HG02623 (cell line): ENCODE measurements around the gene SORBS2.
"Not testable (repeated sequence)": the region's sequence is repeated elsewhere in the genome, so short reads cannot be mapped to it uniquely, and the experiment has no call there.

Source experiments
- ATAC-seq: cut with Tn5 transposase; IDR thresholded peaks from one replicate; pipeline ENCODE4 v1.9.1; 2021; ENCODE audit warnings: moderate library complexity; ENCODE audit not compliant: unreplicated experiment

Gene SORBS2

DNA sequence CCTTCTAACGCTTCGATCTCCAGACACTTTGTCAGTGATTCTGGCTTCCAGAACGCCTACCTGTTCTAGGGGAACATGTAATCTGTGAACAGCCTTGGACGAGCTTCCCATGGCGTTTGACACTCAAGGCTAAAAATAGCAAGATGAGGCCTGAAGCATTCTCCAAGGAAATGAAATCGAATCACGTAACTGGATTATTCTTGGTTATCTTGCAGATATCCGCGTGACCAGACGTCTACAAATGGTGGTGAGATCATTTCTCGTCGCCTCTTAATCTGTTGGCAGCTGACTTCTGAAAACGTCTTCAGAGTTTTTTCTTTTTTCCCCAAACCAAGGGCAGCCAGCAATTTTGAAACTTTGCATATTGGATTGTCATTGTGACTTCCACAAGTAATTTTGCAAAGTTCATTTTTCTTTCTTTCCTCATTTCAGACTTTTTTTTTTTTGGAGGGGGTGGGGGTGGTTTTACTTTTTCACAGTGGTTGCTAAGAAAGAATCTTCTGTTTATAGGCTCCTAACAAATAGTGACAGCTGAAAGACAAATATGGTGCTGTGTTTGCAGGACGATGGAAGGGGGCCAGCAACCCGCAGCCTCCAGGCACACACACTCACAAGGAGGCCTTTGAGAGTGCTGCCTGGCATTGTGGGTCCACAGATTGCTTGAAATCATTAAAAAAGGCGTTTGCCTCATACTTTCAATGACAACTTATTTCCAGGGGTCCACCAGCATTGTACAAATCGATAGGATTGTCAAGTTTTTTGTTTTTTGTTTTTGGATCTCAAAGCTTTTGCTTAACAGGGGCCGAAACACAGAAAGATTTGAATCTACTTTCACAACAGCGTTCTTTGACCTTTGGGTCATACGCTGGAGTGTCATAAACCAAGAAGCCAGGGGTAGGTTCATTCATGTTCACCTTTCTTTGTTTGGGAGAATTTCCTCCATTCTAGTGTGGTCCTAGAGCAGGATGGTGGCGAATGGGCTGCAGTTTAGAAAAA is 244.3 kb downstream of the SORBS2 start:
- no peak for ATAC-seq

DNA sequence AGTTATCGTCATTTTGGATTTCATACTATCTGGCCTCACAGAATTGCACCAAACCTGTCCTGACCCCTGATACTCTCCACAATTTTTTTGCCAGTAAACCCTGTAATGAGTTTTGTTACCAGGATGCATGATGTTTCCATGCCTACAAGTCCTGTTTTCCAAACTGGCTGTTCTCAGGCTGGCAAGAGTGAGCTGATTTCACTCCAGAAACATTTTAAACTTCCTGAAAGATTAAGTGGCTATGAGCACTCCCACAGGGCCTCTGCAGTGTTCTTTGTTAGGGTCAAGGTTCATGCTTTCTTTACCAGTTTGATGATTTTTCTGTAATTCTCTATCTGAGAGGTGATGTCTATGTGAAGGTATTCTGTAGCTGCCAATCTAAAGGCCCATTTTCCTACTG is 245.0 kb downstream of the SORBS2 start:
- no peak for ATAC-seq

DNA sequence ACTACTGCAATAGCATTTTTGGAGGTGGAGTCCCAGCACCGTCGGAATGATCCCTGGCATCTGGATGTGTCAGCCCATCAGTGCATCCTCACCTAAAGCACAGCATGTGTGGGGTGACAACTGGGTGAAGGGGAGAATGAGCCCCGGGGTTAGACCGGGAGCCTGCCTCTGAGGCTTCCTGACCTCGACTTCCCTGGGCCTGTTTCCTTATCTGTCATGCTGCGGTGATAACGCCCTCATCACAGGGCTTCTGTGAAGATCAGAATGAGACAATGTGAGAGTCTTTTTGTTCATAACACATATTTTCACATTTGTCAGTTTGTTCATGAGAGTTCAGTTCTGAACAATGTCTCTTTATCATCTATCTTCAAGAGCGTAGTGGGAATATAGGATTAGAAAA is 245.6 kb downstream of the SORBS2 start:
- no peak for ATAC-seq

DNA sequence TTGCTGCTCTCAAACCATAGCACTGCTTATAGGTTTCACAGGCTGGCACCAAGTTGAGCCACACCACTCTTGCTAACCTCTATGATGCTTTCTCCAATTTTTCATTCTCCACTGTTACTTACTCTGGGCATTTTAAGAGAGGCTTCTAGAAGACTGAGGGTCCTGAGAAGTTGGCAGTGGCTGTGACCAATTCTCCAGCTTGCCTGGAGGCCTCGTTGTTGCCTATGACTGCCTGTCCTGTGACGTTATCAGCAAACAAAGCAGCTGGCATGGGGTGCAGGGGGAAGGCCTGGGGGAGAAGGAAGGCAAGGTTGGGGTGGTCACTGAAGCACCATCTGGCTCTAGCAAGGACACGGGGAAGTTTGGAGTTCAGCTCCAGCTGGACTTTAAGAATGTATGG is 246.3 kb downstream of the SORBS2 start:
- no peak for ATAC-seq

DNA sequence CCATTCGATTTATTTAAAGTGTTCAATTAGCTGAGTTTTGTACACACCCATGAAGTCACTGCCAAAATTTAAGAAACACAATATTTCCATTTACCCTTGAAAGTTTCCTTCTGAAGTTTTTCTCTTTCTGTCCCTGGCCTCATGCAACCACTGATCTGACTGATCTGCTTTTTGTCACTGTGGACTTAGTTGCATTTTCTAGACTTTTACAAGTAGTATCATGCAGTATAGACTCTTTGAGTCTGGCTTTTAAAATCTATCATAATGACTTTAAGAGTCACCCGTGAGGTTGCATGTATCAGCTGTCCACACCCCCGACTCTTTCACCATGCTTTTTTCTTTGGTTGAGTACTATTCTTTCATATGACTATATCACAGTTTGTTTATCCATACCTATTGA is 247.6 kb downstream of the SORBS2 start:
- ATAC-seq: no peak

DNA sequence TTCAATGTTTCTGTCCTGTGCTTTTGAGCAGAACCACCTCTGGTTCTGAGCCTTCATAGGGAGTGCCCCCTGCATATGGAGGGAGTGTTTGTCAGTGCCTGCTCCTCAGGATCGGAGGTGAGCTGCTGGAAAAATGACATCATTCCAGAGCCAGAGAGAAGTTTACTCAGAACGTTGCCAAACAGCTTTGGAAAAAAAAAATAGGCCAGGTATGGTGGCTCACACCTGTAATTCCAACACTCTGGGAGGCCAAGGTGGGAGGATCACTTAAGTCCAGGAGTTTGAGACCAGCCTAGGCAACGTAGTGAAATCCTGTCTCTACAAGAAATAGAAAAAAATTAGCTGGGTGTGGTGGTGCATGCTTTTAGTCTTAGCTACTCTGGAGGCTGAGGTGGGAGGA is 249.5 kb downstream of the SORBS2 start:
- no peak for ATAC-seq

DNA sequence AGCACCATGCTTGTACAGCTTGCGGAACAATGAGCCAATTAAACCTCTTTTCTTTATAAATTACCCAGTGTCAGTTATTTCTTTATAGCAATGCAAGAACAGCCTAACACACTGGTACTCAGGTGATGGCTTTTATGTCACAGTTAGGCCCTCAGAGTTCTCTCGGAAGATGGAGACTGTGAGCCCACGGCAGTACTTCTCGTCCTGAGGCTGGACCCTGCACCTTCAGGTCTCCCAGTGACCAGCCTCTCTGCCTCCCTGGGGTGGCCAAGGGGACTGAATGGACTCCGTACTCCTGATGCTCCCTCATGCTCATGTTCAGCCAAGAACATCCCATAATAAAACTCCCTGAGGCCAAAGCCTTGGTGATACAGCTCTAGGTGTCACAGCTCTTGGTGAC is 251.7 kb downstream of the SORBS2 start:
- ATAC-seq: no peak

DNA sequence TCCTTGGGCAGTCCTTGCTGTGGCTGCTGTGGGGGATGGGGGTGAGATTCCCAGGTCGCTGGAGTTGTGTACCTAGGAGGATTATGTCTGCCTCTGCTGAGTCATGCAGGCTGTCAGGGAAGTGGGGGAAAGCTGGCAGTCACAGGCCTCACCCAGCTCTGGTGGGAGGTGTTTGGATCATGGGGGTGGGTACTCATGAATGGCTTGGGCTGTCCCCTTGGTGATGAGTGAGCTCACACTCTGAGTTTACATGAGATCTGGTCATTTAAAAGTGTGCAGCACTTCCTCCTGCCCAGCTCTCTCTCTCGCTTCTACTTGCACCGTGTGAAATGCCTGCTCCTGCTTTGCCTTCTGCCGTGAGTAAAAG is 252.1 kb downstream of the SORBS2 start:
- no peak for ATAC-seq

DNA sequence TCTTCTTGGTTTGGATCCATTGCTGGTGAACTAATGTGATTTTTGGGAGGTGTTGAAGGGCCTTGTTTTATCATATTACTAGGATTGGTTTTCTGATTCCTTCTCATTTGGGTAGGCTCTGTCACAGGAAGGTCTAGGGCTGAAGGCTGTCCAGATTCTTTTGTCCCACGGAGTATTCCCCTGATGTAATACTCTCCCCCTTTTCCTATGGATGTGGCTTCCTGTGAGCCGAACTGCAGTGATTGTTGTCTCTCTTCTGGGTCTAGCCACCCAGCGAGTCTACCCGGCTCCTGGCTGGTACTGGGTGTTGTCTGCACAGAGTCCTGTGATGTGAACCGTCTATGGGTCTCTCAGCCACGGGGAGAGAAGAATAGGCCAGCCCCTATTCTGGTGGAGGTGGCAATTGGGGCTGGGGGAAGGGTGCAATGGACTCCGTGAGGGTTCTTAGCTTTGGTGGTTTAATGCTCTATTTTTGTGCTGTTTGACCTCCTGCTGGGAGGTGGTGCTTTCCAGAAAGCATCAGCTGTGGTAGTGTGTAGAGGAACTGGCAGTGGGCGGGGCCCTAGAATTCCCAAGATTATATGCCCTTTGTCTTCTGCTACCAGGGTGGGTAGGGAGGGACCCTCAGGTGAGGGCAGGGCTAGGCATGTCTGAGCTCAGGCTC is 252.6 kb downstream of the SORBS2 start:
- not testable (repeated sequence) for ATAC-seq

DNA sequence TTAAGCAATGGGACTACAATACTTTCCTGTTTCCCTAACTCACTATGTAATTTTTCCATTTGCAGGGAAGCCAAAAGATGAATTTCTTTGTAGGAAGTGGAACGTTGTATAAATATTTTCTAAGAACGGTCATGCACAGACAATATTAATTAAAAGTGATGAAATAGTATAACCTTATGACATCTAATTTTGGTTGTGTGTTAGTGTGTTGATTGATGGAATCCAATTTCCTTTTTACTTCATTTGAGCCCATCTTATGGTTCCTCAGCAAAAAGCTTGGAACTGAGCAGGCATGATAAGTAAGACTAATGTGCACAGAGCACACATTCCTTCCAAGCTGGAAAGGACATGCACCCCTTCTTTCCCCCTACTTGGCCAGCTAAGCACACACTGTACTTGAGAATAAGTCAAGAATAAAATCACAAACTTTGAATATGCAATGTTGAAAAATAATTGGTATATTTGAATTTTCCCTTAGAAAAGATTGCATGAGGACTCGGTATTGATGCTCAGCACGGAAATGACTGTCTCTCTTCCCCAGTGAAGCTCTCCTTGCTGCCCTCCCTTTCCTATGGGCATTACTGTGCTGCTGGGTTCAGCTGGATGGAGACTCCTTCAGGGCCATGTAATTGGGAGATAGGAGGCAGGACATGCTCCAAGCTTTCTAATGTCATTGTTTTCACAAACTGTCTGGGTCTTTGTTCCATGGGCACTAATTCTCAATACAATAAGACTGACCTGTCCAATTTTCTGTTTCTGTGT is 257.4 kb downstream of the SORBS2 start:
- ATAC-seq: no peak

DNA sequence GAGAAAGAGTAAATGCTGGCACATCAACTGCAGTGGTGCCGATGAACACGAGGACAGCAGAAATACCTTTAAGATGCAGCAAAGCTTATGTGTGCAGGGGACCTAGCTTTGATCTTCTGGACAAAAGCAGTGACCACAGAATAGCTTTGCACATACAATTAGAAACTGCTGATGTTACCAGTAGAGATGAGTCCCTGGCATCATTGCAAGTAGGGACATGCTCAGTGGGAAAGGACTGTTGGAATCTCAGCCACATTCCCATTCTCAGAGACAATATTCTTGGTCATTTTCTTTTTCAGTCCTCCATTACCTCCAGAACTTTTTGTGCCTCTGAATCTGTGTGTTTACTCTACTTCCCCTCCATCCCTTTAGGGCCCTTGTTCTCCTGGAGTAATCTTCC is 259.7 kb downstream of the SORBS2 start:
- no peak for ATAC-seq

DNA sequence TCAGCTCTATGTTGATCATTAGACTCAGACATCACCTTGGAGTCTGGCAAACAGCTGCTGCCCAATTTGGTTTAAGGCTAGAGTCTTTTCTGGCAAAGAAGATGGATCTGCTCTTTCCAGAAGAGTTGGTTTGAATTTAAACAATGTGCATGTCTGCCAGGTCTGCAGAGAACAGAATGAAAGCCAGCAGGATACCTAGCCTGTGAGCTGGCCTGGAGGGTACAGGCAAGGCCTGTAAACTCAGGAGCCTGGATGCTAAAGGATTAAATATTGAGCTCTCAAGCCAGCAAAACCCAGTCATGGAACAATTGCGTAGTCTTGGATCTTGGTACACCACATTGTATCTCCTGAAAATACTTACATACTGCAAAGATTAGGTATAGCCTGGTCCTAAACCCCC is 261.1 kb downstream of the SORBS2 start:
- ATAC-seq: no peak

DNA sequence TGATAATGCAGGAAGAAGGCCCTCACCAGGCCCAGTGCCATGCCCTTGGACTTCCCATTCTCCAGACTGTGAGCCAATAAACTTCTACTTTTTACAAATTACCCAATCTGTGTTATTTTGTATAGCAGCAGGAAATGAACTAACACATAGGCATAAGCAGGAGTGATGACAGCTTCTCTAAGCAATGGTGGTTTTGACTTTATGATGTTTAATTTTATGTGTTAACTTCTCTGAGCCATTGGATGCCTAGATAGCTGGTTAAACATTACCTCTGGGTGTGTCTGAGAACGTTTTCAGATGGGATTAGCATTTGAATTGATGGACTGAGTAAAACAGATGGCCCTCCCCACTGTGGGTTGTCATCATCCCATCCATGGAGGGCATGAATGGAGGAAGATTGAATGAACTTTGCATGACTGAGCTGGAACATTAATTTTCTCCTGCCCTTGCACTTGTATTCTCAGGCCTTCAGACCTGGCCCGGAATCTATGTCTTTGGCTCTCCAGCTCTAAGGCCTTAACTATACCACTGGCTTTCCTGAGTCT is 262.8 kb downstream of the SORBS2 start:
- ATAC-seq: no peak

DNA sequence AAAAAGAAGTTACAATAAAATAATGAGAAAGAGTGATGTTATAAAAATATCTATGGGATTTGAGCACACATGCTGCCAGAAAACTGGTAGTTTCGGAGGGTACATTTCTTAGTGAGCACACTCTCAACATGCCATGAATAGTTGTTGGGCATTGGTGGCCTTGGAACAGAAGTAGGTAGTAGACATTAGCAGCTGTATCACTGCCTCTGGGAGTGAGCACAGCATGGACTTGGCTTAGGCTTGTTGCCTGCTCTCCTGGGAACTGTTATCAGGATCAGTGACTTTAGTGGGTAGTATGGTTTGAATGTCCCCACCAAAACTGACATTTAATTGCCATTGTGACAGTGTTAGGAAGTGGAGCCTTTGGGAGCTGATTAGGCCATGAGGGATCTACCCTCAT is 263.4 kb downstream of the SORBS2 start:
- no peak for ATAC-seq

DNA sequence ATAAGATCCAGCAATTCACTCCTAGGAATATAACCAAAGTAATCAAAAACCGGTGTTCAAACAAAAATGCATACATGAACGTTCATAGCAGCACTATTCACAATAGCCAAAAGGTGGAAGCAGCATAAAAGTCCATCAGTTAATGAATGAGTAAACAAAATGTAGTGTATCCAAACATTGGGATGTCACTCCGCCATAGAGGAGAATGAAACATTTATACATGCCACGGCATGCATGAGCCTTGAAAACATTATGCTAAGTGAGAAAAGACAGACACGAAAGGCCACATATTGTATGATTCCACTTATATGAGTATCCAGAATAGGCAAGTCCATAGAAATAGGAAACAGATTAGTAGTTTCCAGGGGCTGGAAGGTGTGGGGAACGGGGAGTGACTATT is 265.7 kb downstream of the SORBS2 start:
- ATAC-seq: no peak

DNA sequence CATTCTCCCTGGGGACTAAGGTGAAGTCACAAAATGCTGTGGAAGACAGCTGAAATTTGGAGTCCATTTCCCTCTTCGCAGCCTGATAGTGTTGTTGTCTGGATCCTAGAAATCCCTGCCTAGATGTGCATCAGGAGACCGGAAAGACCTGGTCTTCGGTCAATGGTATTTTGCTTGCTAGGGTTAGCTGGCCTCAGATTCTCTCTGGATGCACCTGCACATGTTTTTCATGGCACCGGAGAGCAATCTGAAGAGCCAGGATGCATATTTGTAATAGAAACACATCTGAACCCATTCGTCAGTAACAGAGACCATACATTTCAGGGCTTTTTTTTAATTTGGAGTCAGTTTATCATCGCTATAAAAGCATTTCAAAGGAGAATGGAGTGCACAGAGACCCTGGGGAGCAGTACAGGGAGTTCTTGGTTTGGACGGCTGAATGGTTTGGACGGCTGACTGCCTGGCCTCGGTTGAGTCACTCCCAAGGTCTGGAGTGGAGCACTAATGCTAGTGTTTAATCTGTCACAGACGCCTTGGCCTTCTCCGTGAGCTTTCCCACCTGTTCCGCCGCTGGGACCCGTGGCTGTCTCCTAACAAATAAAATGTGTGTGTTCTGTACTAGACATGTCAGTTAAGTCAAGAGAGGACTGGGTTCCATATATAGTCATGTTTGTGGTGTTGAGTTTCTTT is 269.2 kb downstream of the SORBS2 start:
- ATAC-seq: no peak

DNA sequence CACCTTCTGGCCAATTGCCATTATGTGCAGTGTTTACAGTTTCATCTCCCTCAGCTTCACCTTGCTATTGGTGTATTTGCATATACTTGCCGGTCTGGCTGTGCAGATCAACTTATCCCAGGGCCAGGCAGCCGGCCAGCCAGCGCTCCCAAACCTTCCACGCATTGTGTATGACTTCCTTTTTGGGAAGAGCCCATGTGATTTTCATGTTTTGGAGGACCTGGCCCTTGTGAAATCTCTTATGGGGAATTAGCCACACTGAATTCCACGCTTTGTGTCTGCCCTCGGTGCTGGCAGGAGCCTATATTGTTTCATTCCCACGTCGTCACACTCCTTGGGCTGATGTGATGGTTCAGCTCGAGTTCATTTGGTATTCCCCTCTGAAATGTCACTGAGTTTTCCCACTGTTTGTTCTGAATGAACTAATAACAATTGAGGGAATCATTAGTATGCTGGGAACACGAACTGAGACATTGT is 270.7 kb downstream of the SORBS2 start:
- ATAC-seq: no peak

DNA sequence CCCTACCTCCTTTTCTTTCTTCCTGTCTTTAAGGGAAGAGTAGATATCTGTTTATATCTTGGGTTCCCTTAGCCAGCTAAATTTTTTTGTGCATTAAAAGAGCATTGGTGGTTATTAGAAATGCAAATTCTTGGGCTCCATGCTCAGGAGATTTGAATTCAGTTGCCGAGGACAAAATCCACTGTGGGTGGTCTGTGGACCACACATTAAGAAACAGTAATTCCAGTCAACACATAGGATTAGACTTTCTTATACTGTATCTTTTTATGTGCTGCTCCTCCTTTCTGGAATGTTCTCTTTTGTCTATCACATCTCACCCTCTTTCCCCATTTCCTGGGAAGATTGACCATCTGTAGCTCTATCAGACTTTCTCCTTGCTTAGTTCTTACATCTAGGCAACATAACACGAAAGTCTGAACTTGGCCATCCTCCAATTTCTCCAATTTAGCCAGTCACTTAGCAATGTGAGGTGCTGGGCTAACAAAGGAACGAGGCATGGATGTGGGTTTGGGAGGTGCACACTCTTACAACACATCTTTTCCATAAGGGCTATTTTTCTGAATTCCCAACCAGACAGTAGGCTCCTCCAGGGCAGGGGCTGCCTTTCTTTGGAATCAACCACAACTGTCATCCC is 271.4 kb downstream of the SORBS2 start:
- ATAC-seq: no peak

DNA sequence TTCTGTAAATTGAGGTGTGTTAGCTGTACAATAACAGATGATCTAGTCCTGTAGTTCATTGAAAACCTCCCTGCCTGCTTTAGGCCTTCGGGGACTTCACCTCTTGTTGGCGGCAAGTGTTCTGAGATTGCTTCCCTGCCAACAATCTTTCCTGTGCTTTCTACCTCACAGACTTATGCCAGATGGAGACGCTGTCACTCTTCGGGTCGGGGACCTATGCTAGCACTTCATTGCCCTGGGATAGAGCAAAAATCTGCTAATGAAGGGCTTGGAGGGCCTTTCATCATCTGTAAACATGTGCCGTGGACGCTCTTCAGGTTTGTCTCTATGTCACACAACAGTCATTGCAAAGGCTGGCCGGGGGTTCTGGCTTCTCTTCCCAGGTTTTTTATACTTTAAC is 272.0 kb downstream of the SORBS2 start:
- ATAC-seq: no peak

DNA sequence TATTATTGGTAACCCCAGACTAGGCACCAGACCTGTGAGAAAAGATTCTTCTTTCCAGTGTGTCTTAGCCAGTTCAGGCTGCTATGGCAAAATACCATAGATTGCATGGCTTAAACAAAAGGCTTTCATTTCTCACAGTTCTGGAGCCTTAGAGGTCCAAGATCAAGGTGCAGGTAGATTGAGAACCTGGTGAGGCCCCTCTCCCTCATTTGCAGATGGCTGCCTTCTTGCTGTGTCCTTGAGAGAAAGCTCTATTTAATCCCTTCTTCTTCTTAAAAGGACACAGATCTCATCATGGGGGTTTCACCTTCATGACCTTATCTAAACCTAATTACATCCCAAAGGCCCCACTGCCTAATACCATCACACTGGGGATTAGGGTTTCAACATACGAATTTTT is 273.2 kb downstream of the SORBS2 start:
- ATAC-seq: no peak
